UCSD-AML1 (cell line): ENCODE results near the gene IL11.

ENCODE experiments used
- DNase-seq: peaks from one replicate; lab custom pipeline; 2025; ENCODE audit not compliant: unreplicated experiment; lab: John Stamatoyannopoulos, UW

The IL11 gene

DNA sequence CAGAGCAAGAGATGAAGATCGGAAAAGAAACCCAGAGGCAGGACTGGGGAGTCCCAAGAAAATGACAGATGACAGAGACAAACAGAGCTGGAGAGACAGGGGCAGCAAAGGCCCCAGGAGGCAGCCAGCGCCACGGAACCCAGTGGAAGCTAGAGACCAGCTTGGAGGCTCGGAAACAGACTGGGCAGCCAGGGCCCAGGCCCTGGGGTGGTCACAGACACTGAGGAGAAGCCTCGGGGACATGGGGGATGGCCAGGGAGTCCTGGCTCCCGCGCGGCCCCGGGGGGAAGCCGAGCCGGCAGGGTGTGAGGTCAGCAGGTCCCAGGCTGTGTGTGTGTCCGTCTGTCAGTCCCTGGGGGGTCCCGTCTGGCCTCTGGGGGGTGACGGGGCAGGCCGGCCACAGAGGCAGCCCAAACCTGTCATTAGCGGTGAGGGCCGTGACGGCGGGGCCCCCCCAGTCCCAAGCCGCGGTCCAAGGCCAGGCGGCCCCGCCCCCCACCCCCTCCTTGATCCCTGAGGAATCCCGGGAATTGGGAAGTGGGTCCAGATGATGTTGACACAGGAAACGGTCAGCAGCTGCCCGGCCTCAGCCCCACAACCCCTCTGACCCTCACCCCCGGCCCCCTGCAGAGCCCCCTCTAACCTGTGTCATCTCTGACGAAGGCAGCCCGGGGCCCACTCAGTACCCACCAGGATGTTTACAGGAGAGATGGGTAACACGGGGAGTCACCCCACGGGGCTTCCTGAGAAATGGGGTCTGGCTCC is 3.9 kb upstream of the IL11 start:
- no peak for DNase-seq

DNA sequence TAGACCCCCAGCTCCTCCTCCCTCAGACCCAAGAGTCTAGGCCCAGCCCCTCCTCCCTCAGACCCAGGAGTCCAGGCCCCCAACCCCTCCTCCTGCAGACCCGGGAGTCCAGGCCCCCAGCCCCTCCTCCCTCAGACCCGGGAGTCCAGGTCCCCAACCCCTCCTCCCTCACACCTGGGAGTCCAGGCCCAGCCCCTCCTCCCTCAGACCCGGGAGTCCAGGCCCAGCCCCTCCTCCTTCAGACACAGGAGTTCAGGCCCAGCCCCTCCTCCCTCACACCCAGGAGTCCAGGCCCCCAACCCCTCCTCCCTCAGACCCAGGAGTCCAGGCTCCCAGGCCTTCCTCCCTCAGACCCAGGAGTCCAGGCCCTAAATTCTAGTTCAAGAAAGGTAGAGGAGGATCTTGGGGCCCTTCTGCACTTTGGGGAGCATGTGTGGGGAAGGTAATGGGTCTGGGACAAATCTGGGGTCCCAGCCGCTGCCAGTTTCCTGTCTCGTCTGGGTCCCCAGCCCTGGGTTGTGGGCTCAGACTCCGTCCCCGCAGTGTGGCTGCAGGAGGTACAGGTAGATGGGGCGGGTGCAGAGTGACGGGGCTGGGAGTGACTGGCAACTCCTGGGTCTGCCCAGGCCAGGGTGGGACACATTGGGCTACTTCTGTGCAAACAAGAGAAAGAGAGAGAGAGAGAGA is 3.2 kb upstream of the IL11 start:
- DNase-seq = no peak

DNA sequence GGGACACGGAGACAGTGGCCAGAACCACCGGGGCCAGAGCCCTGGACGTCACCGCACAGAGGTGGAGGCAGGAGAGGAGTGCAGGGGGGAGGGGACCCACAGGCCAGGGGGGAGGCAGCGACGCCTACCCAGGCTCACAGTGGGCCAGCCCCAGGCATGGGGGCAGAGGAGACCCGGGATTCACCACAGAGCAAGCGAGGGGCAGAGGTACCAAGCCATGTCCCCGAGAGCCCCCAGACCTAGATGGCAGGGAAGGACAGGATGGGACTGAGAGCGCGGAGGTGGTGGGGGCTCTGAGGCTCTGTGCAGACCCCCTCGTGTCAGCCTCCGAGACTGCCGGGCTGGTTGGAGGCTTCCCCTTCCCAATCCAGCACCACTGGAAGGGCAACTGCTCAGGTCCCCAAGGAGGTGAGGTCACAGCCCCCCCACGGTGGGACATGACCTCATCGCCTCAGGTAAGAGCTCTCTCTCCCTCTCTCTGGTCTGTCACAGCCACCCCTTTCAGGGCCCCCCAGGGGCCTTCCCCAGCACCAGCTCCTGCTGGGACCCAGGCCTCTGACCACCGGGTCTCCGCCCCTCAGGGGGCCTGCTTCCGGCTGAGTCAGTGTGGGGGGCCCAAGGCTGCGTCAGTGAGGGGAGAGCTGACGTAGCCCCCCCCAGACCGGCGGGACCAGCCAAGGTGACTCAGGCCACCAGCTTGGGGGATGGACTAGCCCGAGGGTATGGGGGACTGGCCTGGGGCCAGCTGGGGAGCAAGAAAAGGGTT is 2.2 kb upstream of the IL11 start:
- no peak for DNase-seq

DNA sequence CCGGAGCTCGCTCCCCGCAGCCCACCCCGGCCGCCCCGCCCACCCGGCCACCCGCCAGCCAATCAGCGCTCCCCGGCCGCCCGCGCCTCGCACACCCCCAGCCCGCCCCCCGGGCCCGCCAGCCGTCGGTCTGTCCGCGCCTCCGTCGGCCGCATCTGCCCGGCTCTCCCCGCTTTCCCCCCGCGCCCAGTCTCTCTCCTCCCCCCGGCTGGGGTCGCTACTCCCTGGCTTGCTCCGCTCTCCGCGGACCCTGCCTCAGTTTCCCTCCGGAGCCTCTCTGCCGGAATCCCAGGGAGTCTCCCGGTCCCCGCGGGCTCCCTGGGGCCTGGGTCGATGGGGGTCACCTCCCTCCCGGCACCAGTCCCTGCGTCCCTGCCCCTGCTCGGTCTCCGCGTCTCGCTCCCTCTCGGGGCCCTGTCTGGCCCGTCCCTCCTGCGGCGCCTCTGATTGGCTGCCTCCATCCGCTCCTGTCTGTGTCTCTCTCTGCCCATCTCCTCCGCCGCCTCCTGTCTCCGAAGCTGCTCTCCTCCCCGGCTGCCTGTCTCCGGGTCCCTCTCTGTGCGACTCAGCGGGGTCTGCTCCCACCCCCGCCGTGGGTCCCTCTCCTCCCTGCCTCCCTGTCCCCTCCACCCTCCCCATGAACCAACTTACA is 484 bp downstream of the IL11 start:
- DNase-seq = no peak

DNA sequence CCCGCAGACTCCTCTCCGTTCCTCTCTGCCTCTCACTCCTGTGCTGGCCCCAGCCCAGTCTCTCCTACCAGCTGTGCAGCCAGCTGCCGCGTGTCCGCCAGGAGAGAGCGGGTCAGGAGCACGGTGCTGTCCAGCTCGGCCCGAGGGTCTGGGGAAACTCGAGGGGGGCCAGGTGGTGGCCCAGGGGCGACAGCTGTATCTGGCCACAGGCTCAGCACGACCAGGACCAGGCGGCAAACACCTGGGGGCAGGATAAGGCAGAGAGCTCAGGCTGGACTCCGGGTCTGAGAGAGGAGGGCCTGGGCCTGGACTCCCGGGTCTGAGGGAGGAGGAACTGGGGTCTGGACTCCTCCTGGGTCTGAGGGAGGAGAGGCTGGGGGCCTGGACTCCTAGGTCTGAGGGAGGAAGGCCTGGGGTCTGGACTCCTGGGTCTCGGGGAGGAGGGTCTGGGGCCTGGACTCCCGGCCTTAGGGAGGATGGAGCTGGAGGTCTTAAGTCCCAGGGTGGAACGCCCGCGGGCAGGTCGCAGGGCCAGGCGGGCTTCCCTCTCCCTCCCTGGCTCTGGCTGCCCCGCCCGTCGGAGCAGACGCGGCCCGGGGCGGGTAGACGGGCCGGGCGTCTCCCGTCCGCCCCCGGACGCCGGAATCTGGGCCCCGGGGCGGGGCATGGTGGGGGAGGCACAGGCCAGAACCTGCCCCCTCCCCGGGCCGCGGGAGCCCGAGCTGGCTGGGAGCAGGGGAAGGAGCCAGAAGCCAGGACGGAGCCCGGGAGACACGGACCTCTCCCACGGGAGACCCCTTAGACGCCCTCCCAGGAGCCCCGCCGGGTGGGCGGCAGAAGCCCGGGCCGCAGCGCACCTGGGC is 1.3 kb downstream of the IL11 start:
- no peak for DNase-seq

DNA sequence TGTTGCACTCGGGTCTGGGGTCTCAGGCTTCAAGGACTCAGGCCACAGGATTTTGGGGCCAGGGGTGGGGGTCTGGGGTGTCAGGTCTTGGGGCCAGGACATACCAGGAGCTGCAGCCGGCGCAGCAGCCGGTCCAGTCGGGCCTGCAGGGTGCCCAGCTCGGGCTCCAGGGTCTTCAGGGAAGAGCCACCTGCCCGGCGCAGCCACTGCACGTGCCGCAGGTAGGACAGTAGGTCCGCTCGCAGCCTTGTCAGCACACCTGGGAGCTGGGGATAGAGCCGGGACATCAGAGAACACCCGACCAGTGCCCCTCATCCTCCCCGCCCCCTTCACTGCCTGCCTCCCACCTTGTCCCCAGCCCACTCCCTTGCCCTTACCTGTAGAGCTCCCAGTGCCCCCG is 2.2 kb downstream of the IL11 start:
- DNase-seq = no peak

DNA sequence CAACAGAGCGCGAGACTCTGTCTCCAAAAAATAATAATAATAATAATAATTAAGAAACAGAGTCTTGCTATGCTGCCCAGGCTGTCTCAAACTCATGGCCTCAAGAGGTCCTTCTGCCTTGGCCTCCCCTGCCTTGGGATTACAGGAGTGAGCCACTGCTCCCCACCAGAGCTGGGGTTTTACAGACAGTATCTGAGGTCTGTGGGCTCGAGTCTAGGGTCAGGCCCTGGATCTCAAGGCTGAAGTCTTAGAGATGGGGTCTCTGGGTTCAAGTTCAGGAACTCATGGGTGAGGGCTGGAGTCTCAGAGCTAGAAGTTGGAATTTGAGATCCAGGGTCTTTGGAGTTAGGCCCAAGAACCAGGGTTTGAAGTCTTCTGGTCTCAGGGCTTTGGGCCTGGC is 3.5 kb downstream of the IL11 start:
- DNase-seq = no peak

DNA sequence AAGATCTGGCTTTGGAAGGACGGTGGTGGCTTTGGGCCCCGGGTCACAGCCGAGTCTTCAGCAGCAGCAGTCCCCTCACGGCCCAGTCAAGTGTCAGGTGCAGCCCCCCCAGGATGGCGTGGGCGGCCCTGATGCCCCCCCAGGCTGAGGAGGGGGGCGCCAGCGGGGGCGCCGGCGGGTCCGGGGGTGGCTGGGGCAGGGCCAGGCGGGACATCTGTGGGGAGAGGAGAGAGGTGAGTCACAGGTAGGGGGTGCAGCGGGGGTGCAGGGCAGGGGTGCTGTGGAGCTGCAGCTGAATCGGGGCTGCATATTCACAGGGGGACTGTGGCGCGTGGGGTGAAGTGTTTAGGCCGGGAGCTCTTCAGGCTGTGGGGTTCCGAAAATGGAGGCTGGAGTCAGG is 4.3 kb downstream of the IL11 start:
- no peak for DNase-seq

DNA sequence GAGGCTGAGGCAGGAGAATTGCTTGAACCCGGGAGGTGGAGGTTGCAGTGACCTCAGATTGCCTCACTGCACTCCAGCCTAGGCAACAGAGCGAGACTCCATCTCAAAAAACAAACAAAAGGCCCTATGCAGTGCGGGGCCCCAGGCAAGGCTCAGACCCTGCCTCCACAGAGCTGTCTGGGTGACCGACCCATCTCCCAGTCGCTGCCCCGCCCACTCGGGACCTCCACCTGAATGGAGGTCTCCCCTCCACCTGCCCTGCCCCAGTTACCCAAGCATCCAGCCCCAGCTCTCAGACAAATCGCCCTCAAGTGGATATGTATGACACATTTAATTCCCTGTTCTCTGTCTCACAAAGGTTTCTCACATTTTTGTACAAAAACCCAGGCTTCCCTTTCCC is 5.0 kb downstream of the IL11 start:
- no peak for DNase-seq

DNA sequence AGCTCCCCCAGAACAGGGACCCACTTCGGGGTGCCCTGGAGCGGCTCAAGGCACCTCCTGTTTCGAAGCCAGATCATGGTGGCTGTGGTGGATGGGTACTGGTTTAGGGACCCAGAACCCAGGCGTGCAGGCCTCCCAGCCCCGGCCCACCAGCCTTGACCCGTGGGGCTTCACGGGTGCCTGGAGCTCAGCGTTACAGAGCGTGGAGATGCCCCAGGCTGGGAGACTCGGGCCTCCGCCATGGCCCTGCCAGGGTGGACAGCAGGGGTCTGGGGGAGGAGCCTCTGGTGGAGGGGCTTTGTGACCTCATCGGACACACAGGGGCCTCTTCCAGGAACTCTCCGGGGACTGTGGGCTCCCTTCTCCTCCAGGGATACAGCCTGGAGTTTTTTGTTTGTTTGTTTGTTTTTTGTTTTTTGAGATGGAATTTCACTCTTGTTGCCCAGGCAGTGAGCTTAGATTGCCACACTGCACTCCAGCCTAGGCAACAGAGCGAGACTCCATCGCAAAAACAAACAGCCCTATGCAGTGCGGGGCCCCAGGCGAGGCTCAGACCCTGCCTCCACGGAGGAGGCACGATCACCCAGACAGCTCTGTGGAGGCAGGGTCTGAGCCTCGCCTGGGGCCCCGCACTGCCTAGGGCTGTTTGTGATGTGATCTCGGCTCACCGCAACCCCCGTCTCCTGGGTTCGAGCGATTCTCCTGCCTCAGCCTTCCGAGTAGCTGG is 7.1 kb downstream of the IL11 start, which contains the start of gene GARIN5B:
Gene GARIN5B, minus strand, starts transcription at position 271 of the 727 bp plus-strand sequence. Its CDS starts 194 bp downstream, at position 77.
- no peak for DNase-seq

DNA sequence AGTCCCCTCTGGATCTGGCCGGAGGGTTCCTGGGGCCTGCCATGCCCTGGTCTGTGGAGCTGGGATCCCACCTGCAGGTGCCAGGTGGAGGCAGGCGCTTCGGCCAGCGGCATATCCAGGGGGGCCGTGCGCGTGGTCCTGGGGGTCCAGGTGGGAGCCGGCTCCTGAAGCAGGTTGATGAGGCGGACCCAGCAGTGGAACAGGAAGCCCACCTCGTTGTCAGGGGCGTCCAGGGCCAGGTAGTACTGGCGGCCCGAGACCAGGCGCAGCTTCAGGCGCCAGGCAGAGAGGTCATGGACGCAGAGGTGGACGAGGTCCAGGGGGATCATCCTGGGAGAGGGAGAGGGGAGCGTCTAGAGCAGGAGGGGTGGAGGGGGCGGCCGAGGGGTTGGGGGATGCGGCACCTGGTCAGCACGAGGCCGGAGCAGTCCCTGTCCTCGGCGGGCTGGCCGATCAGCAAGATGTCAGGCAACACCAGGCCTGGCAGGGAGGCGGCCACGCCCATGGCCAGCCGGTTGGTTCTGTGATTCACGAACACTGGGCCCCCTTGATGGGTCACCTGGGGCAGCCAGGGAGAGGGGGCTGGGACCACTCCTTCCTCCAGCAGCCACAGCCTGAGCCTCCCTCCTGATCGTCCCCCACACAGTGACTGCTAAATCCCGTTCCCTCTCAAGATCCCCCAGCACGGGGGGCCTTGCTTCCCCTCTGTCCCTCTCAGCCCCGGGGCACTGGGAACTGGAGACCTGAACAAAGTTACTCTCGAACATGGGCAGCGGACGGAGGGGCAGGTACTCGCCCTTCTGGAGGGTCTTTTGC is 7.9 kb downstream of the IL11 start:
- no peak for DNase-seq

DNA sequence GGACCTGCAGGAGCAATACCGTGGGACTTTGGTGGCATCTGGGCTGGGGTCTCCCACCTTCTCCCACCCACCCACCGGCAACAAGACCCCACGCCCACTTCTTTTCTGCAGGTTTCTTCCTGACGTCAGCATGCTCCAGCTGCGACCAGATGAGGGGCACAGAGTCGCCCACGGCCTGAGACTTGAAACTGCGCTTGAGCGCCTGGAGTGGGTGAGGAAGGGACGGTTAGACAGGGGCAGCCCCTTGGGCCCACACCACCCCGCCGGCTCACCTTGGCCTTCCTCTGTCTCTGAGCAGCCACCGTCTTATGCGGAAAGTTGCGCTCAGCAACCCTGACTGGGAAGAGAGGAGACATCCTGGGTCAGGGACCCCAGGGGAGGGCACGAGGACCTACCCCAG is 9.4 kb downstream of the IL11 start:
- DNase-seq = no peak

DNA sequence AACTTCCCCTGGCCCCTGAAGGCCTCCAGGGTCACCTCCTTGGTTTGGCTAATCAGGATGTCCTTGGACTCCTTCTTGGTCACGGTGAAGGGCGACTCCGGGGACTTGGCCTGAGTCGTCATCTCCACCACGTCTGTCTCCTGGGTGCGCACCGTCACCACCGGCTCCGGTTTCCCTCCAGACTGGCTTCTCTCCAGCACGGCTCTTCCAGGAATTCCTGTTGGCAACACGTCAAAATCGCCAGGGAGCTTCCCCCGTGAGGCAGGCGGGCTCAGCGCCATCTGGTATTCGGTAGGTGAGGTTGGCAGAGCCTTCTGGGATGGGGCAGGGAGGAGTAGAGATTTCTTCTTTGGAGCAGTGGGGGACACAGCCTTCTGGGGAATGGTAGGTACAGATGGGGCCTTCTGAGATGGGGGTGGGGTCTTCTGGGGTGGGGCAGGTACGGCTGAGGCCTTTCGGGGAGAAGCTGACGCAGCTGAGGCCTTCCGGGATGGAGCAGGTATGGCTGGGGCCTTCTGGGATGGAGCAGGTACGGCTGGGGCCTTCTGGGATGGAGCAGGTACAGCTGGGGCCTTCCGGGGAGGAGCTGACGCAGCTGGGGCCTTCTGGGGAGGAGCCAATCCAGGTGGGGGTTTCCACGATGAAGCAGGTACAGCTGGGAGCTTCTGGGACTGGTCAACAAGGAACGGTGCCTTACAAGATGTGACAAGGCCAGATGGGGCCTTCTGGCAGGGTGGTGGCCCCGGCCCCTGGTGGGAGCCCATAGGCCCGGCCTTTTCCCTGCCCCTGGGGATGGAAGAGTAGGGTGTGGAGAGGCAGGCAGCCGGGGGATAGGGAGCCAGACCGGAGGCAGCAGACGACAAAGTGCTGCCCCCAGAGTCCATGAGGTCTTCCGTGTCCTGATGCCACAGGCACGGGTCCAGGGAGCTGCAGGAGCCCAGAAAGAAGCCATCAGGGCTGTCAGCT is 11.0 kb downstream of the IL11 start:
- DNase-seq = no peak

DNA sequence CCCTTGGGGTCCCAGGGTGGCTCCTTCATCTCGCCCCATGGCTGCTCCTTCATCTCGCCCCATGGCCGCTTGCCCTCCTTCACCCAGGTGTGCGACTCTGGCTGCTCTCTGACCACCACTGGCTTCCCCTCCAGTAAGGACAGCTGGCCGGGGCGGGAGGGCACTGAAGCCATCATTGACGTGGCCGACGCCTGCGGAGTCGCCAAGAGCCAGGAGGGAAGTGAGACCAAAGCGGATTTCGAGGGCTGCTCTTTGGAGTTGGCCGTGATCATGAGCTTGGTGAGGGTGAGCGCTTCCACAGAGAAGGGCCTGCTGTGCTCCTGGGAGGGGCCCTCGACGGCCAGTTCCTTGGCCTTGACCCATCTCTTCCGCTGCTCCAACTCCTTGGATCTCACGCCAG is 11.8 kb downstream of the IL11 start:
- DNase-seq = no peak

DNA sequence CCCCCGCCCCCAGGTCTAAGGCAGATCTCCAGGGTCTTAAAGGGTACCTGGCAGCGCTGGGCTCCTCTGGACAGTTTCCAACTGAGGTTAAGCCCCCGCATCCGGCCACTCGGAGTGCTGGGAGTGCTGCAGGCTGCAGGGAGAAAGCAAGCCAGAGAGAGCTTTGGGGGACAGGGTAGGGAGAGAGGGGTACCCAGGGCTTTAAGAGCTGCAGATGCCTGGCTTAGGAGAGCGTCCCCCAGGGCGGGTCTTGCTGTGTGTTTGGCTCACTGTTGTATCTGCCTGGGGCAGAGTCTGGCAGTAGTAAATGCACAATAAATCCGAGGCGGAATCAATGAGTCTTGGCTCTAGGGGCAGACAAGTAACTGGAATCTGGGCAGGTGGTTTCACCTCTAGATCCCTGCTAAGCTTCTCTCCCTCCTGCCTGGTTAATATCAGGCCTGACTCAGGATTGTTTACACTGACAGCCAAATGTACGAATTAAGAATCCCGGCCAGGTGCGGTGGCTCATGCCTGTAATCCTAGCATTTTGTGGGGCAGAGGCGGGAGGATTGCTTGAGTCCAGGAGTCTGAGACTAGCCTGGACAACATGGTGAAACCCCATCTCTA is 14.9 kb downstream of the IL11 start:
- no peak for DNase-seq

DNA sequence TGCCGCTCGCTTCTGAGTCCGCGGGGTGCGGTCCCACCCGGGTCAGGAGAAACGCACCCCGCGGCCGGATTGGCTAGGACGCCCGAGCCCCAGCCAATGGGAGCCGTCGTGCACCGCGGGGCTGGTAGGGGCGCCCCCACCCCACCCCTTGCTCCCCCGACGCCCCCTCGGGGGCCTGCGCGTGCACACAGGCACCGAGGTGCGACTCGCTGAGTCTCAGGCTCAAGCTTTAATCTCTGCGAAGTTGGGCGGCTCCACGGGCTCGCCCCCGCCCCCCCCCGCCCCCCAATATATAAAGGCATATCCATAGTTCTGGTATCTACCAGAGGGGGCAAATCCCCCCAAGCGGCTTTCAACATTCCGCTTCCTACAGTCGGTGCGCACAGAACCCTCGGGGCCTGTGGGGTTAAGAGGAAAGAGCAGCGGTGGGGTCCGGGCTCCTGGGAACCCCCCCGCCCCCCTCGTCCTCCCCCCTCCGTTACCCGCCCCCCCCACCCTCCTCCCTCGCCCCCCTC is 15.5 kb downstream of the IL11 start, which contains the start of gene COX6B2:
Gene COX6B2, minus strand, starts transcription at position 22 of the 515 bp plus-strand sequence. CDS start 198 bp downstream, outside the sequence.
- DNase-seq = no peak
